Fibroblast of skin of right quadriceps (primary cell): ENCODE measurements around the gene ZNF837.
"Not testable (repeated sequence)": the region's sequence is repeated elsewhere in the genome, so short reads cannot be mapped to it uniquely, and the experiment has no call there.

ENCODE experiments used
- DNase-seq: peaks from one replicate; pipeline ENCODE4 v3.0.0-alpha.2; 2013

The ZNF837 gene

DNA sequence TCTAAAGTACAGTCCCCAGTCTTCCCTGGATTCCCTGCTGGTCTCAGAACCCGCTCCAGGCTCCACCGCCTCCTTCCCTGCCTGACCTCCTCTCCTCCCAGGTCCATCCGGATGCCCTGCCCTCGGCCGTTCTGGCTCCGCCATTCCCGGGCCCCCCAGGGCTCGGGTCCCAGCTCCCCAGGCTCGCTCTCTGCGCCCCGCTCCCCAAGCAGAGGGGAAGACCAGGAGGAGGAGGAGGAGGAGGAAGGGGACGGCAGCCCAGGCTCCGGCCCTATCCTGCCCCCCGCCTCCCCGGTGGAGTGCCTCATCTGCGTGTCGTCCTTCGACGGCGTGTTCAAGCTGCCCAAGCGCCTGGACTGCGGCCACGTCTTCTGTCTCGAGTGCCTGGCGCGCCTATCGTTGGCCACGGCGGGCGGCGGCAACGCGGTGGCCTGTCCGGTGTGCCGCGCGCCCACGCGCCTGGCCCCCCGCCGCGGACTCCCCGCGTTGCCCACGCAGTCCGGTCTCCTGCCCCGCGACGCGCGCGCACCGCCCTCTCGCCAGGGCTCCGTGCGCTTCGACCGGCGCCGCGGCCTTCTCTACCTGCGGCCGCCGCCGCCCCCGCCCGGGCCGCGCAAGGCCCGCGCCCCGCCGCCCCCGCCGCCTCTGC is 15.3 kb upstream of the ZNF837 start:
- no peak for DNase-seq

DNA sequence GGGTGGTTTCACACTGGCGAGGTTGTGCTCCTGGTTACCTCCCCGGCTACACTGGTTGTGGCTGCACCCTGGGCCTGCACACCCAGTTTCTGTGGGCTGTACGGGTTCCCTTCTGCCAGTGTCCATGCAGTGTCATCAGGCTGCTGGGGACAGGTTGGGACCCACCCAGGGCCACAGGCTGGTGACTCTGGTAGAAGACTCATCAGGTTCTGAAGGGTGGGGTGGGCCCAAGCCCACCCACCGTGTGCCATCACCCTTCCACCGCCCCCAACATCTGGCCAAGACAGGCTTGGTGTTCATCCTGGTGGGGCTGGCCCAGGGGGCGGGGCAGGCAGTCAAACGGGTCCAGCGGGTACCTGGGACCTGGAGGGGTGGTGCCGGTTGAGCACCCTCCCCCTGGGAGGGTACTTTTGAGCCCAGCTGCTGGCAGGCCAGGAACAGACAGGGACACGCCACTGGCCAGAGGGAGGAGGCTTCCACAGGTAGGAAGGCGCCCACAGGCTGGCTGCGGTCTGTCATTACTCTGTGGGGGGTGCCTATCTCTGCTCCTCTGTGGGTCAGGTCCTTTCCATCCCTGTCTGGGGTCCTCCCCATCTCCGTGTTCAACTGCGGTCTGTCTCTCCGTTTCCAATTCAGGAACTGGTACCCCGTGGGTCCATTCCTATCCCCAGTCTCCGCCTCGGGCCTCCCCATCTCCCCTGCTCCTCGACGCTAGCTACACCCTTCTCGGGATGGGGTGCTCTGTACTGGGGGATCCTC is 14.6 kb upstream of the ZNF837 start, which contains the start of gene RNF225:
RNF225 (plus strand) TSS at position 437 of the 759 bp plus-strand sequence. CDS start 434 bp downstream, outside the sequence.
- DNase-seq = no peak

DNA sequence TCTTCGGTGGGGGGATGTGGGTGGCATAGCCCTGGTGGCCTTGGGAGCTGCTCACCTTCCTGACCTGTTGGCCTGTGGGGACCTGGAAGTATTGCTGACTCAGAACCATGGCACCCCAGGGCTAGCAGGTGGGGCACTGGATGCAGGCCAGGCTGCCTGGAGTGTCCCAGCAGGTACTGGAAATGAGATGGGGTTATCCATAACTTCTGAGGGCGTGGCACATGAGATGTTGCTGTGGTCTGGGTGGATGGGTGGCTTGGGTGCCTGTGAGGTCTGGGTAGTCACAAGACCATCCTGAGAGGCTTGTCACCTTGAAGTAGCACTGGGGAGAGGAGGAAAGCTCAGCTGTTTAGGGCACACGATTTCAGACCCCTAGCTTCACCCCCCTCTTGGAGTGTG is 14.0 kb upstream of the ZNF837 start:
- no peak for DNase-seq

DNA sequence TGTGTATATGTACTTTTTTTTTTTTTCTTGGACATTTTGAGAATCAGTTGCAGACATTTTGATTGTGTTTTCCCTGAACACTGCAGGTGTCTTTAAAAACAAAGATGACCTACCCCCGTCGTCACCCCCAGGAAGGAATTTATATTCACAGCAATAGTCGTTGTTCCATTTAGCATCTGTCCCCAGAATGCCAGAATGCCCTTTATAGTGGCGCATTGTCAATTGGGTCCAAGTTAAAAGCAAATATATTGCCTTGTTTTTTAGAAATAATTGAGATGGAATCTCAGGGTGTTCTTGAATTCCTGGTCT is 12.8 kb upstream of the ZNF837 start:
- no peak for DNase-seq

DNA sequence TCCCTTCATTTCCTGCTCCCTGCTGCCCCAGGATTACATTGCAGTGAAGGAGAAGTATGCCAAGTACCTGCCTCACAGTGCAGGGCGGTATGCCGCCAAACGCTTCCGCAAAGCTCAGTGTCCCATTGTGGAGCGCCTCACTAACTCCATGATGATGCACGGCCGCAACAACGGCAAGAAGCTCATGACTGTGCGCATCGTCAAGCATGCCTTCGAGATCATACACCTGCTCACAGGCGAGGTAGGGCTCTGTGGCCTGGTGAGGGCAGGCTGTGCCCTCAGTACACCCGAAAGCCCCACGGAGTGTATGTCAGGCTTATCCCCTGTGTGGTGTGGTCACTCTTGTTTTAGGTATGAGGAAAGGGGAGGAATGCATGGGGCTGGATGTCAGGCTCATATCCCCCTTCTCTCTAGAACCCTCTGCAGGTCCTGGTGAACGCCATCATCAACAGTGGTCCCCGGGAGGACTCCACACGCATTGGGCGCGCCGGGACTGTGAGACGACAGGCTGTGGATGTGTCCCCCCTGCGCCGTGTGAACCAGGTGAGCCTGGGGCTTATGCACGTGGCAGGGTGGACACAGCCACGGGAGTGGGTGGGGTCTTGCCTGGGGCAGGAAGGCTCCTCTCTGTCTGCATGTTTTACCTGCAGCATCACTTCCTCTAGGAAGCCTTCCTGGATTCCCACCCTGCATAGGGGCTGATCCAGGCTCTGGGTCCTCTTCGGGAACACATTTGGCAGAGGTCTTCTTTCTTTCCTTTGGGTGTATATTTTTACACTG is 12.3 kb upstream of the ZNF837 start:
- DNase-seq = no peak

DNA sequence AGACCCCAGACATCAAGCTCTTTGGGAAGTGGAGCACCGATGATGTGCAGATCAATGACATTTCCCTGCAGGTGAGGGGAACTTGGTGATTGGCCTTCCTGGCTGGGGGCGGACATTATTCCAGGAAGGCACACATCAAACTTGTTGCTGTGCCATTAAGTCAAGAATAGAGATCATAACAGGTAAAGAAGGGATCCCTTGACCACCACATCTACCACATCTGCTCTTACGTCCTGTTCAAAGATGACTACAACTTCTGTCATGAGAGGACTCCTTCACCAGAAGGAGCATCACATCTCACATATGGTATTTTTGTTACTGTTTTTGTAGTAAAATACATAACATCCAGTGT is 7.3 kb upstream of the ZNF837 start:
- DNase-seq = no peak

DNA sequence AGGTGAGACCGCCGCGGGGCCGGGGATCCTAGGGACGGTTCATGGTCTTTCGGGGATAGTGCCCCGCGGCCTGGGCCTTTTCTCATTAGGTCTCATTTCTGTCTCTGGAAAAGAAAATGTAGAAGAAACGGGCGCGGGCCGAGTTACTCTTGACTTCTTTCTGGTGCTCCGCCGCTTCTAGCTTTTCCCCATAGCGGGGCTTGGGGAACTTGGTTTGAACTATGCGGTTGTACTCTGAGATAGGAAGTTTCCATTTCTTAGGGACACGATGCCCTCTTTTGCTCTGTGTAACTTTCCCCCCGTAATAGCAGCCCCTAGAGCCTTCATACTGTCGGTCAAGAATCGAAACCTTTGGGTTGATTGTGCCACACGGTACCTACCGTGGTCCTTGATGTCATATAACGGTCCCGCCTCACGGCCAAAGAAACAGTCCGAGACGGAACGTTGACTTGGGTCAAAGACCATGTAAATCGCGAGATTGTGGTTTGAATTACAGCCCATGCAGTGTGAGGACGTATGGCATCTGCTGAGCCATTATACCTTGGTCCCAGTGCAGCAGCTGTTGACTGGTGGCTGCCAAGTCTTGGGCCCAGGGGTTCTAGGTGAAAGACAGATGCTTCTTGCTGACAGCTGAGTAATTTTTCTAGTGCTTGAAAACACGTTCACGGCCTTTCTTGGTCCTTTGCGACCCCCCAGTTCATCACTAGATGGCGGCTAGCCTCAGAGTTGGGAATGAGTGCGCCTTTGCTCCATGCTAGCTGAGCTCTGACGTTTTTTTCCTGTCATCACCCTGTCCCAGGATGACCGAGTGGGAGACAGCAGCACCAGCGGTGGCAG is 6.7 kb upstream of the ZNF837 start:
- no peak for DNase-seq

DNA sequence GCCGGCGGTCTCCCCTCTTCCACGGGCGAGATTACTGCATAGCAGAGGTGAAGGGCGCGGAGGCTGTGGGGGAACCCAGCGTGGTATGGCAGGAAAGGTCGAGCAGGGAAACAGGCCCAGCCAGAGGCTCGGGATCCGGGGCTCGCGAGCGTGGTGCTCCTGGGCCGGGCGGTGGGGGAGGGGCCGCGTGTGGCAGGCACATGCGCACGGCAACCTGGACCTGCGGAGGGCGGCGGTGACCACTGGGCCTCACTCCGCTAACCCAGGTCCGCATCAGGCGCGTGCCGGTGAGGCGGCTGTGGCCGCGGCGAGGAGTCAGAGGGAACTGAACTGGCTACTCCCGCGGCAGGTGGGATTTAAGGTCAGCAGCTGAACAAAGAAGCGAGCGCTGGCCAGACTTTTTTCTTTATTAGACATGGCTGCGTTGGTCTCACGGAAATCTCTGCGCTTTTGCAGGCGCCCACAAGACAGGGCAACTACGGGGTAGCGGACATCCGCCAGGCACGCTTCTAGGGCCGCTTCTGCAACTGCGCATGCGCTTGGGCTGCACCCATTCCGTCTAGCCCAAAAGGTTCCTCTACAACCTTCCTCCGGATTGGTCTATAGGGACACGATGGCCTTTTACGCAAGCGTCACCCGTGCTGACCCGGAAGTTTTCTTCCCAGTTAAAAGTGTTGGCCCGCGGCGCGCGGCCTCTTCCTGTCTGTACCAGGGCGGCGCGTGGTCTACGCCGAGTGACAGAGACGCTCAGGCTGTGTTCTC is 5.9 kb upstream of the ZNF837 start, which contains the start of gene RPS5:
RPS5 (plus strand) TSS at position 694 of the 762 bp plus-strand sequence. CDS start 869 bp downstream, outside the sequence.
- DNase-seq = peak; percentile 99

DNA sequence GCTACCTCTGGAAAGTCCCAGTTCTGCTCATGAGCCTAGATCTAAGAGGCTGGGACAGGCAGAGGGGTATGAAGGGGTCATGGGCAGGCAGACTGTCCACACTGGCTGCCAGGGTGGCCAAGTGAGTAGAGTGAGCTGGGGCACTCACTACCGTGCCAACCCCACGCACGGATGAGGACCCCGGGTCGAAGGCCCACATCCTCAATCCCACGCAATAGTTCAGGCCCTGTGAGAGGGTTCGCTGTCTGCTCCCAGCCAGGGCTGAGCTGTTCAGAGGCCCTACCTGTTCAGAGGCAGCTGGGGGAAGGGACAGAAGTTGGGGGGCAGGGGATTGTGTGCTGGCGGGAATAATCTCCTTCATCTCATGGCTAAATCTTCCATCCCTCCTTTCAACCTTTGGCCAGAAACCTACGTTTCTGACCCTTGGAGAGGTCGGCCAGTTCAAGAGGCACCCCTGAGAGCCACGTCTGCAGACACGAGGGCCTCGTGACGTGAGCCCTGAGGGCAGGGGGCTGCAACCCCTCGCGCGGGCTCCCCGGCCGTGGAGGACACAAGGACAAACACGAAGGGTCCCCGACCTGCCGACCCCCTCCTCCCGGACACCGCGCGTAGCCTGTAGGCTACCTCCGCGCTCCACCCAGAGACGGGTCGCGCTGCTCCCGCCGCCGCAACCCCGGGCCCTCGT is 5.2 kb upstream of the ZNF837 start:
- no peak for DNase-seq

DNA sequence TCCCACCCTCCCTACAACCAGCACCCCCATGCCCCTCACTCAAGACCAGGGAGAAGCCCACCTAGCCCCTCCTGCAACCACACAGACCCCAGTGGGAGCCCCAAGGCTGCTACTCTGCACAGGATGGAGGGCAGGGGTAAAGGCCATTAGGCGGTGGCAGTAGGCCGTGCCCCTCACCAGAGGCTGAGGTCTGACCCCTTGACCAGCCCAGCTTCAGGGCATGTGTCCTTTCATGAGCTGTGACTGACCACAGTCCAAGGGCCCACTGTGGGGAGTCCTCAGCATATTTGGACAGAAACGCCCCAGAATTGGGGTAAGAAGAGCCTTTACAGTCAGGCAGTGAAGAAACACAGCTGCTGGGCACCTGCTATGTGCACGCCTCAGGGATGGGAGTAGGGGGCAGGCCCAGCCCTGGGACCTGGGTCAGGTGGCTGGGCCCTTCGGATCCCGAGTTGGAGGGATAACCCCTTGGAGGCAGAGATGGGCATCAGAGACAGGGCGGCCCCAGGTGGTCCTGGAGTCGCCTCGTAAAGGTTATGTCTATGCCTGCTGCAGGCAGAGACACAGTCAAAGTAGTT is 4.6 kb upstream of the ZNF837 start:
- no peak for DNase-seq

DNA sequence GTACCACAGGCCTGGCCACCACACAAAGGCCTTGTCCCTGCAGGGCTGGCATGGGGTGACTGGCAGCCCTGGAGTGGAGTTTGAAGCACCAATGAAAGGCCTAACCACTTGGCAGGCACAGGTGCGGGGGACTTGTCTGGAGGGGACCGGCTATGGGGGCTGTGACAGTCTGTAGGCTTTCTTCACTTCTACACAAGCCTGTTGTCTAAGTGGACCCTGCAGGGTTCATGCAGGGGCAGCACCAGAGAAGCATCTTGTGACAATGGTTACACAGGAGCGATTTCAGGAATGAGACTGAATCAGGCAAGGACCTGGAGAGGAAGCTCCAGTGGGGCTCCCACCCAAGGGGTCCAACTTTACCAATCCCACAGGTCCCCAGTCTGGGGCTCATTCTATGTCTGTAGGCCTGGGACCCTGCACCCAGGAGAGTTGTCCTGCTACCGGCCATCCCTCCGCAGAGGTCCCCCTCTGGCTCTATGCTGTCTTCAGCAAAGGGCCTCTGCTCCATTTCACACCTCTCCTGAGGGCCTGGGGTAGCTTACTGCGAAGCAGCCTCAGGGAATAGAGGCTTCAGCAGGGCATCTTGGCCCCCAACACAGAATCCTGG is 2.3 kb upstream of the ZNF837 start:
- no peak for DNase-seq

DNA sequence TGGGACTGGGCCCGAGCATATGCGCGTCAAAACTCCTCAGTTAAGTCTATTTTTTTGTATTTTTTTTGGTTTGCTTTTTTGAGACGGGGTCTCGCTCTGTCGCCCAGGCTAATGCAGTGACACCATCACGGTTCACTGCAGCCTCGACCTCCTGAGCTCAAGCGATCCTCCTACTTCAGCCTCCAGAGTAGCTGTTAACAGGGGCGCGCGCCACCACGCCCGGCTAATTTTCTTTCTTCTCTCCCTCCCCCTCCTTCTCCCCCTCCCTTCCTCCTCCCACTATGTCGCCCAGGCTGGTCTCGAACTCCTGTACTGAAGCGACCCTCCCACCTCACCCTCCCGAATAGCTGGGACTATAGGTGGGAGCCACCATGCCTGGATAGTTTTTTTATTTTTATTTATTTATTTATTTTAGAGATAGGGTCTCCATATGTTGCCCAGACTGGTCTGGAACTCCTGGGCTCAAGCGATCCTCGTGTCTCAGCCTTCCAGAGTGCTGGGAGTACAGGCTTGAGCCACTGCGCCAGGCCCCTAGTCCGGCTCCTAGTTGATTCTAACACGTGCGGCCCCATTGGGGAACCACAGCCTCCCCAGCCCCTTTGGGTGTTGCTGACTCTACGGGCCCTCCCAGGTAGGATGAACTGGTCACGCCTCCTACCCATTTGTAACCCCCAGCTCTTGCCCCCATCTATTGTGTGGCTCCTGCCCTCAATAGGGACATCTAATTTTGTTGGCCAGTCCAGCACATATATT is 806 bp upstream of the ZNF837 start:
- no peak for DNase-seq

DNA sequence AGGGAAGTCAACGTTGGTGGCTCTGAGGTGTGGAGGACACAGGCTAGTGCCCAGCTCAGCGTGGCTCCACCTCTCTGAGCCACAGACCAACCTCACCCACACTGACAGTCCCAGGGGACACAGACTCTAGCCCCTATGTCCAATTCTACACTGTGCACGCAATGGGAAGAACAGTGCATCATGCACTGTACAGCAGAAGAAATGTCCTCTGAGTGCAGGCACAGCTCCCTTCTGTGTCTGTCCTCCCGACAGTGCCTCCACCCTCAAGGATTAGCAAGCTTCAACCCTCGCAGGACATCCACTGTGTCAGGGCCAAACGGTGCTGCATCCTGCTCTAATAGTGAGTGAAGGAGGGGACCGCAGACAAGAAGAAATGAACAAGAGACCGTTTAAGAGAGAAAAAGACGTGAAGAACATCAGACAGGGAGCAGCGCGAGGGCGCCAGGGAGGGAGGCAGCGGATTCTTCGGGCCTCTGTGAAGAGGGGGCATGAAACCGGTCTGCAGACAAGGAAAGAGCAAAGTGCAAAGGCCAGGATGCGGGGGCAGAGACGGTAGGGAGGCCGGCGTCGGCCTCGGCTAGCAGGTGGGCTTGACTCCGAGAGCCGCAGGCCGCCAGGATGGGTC is 681 bp downstream of the ZNF837 start:
- no peak for DNase-seq

DNA sequence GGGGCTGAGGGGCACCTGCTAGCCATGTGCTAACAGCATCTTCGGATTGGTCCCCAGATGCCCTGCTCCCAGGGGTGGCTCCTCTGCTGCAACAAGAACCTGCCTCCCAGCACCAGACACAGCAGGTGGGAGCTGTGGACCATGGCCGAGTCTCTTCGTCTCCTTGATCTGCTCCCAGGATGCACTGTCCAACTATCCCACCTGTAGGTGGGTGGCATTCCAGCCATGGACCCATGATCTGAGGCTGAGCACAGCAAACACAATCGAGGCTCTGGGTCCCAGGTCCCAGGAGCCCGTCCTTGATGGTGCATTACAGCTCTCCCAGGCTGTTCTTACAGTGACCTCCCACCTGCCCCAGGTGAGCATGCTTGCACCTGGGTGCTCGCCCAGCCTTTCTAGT is 1.6 kb downstream of the ZNF837 start:
- DNase-seq = no peak

DNA sequence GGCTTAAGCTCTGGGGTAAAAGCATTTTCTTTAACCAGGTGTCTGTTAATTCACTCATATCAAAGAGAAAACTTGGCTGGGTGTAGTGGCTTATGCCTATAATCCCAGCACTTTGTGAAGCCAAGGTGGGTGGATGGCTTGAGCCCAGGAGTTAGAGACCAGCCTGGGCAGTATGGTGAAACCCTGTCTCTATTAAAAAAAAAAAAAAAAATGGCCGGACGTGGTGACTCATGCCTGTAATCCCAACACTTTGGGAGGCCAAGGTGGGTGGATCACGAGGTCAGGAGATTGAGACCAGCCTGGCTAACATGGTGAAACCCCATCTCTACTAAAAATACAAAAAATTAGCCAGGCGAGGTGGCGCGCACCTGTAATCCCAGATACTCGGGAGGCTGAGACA is 4.1 kb downstream of the ZNF837 start:
- not testable (repeated sequence) for DNase-seq

DNA sequence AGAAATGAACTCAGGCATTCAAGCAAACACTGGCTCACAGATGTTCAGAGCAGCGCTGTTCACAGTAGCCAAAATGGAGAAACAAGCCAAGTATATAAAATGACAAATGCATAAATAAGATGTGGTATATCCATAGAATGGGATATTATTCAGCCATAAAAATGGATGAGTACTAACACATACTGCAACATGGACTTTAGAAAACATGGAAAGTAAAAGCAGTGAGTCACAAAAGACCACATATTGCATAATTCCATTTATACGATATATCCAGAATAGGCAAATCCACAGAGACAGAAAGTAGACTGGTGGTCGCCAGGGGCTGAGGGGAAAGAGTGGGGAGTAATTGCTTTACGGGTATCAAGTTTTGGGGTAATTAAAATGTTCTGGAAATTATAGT is 6.6 kb downstream of the ZNF837 start:
- DNase-seq = no peak

DNA sequence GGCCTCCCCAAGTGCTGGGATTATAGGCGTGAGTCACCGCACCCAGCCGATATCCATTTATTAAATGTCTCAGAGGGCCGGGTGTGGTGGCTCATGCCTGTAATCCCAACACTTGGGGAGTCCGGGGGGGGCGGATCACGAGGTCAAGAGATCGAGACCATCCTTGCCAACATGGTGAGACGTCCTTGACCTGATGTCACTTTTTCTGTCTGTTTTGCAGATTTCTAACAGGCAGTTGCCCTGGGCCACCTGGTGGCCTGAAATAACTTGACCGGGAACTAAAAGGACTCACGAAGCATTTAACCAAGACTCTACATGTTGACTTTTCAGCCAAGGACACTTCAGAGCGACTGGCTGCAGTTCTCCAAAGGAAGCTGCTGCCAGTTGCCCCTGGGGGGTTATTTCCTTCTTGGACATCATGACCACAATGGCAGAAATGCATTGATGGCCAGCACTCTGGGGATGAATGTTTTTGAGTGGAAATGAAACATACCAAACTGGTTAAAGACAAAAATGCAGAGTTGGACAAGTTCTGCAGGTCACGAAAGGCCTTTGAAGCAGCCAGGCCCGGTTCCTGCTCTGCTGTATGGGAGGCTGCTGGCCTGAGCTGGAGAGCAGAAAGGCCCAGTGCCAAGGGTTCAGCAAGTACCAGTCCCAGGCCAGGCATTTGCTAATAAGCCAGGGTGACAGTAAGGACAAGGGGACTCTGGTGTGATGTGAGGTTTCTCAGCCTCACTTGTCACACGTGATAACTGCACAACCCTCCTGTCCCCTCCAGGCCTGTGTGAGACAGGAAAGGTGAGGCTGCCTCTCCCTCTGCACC is 8.3 kb downstream of the ZNF837 start:
- DNase-seq = no peak

DNA sequence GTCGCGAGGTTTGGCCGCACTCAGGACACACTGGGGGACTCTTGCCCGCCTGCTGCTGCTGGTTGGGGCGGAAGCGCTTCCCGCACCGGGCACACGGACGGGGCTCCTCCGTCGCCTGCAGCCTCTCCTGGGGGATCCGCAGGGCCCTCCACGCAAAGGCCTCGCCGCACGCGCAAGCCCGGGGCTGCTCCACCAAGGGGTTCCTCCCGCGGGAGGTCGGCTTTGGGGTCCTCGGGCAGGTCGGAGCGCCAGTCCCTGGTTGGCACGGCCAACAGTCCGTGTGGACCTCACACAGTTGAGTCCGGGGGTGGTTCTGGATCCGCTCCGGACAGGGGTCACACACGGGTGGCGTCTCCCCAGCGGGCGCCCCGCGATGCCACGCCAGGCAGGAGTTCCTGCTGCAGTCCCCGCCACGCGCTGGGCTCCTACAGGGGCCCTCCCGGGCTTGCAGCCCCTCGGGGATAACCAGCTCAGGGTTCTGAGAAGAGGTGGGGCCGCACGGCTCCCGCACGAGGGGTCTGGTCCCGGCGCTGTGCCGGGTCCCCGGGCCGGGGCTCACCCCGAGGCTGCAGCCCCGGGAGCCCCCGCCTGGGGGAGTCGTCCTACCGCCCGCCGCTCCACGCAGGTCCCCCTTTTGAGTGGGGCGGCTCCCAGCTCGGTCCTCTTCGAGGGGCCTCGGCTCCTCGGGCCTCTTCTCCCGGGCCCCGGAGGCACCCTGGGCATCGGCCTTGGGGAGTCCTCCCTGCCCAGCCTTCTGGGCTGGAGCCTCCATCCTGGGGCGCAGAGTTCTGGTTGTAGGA is 12.1 kb downstream of the ZNF837 start:
- no peak for DNase-seq
